SJCRH30 (cell line): Measurements from ENCODE around the gene THBD. TPM values are rescaled to one million over a fixed set of nuclear protein-coding genes. Genes with fewer than 3 reads are reported as not detected.

Experiments
- DNase-seq, 2 experiments: peaks; one replicate each; pipeline ENCODE4 v3.0.0-alpha.2; 2015 to 2020
- H3K27ac ChIP-seq: fragments of 250-450 bp; sonication (Bioruptor Pico); 2 replicates; pipeline ENCODE4 v1.5.1; 2020; ENCODE audit warnings: mild to moderate bottlenecking, moderate library complexity
- H3K27me3 ChIP-seq: fragments of 250-450 bp; sonication (Bioruptor Pico); 2 replicates; pipeline ENCODE4 v1.5.1; 2020; ENCODE audit warnings: mild to moderate bottlenecking, moderate library complexity
- H3K36me3 ChIP-seq: fragments of 250-450 bp; sonication (Bioruptor Pico); 2 replicates; pipeline ENCODE4 v1.5.1; 2020; ENCODE audit warnings: mild to moderate bottlenecking, moderate library complexity
- H3K4me1 ChIP-seq: fragments of 250-450 bp; sonication (Bioruptor Pico); 2 replicates; pipeline ENCODE4 v1.5.1; 2020; ENCODE audit warnings: mild to moderate bottlenecking, moderate library complexity
- H3K4me3 ChIP-seq: fragments of 250-450 bp; sonication (Bioruptor Pico); 2 replicates; pipeline ENCODE4 v1.5.1; 2020; ENCODE audit warnings: mild to moderate bottlenecking, moderate library complexity
- H3K9me3 ChIP-seq: fragments of 250-450 bp; sonication (Bioruptor Pico); replicated peaks from 2 replicates; pipeline ENCODE4 v1.5.1; 2020; ENCODE audit warnings: mild to moderate bottlenecking, moderate library complexity
- total RNA-seq: library from RNA; depleted of rRNA; stranded (reverse); fragments of >200 nt; shearing (Covaris generic); gene quantifications from 2 replicates; pipeline ENCODE4 v1.2.3, GENCODE V29; 2014

Gene THBD
- total RNA-seq, 1 experiment from 2014 or later = not detected

DNA sequence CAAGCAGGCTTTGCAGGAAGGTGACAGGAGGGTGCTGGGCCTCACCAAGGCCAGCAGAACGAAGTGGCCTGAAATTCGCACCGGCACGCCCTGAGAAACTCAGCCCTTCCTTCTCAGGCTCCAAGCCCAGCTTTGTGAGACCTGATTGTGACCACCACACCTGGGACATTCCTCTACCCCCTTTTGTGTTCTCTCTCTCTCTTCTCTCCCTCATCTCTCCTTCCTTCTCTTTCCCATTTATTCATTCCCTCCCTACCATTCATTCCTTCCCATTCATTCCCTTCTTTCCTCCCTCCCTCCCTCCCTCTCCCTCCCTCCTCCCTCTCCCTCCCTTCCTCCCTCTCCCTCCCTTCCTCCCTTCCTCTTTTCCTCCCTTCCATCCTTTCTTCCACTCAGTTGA lies 27.8 kb upstream of the THBD start:
- no peaks in the 10 kb centered on the region for H3K36me3 ChIP-seq
- no peak overlapping the region for H3K27ac ChIP-seq
- DNase-seq = no peak
- no peak overlapping the region for H3K4me3 ChIP-seq
- H3K4me1 ChIP-seq = peaks cover 11% of the 10 kb centered on the region
- no peaks in the 10 kb centered on the region for H3K27me3 ChIP-seq
- no peaks in the 10 kb centered on the region for H3K9me3 ChIP-seq

DNA sequence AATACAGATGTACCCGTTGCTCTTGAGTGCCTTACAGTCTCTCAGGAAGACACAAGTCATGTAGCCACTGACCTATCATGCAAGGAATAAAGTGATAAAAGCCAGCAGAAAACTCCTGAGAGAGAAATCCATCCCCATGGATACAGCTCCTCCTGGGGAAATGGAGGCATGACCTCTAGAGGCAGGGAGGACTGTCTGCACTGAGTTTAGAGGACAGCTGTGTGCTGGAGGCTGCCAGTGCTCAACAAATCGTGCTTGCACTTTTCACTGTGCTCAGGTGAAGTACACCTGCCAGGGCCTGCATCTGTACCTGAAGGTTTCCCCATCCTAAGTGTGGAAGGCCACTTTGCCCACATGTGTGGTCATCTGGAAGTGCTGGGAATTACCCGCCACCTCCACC lies 24.6 kb upstream of the THBD start:
- no peak for DNase-seq
- no peaks in the 10 kb centered on the region for H3K9me3 ChIP-seq
- no peak overlapping the region for H3K27ac ChIP-seq
- H3K36me3 ChIP-seq = no peaks in the 10 kb centered on the region
- H3K4me1 ChIP-seq = no peaks in the 10 kb centered on the region
- no peak overlapping the region for H3K4me3 ChIP-seq
- no peaks in the 10 kb centered on the region for H3K27me3 ChIP-seq

DNA sequence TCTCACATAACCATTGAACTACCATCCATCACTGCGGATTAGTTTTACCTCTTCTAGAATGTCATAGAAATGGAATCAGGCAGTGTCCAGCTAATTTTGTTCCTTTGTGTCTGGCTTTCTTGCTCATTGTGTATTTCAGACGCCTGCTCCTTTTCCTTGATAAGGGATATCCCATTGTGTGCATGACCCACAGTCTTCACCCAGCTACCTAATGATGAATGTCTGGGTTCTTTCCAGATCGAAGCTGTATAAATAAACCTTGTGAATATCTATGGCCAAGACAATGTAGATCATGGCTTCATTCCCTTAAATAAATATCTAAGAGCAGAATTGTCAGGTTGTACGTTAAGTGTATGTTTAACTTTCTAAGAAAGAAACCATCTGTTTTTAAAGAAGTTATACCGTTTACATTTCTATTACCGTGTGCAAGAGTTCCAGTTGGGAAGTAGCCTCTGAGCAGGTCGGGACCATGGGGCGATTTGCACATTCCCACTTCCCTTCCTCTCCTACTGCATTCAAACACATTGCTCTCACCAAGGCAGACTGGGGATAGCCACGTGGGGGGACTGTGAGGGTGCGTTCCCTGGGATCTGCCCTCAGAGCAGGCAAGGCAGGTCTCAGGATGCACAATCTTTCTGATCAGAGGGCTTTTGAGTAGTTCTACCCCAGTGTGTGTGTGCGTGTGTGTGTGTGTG lies 23.6 kb upstream of the THBD start:
- DNase-seq = no peak
- Histone ChIP-seq H3K4me3 (no peak overlapping the region), H3K4me1 (no peaks in the 10 kb centered on the region), H3K36me3 (no peaks in the 10 kb centered on the region), H3K9me3 (no peaks in the 10 kb centered on the region), H3K27me3 (no peaks in the 10 kb centered on the region), H3K27ac (no peak overlapping the region)

- H3K27ac ChIP-seq = no peak overlapping the region
- H3K4me1 ChIP-seq = no peaks in the 10 kb centered on the region
- H3K9me3 ChIP-seq = no peaks in the 10 kb centered on the region
- H3K4me3 ChIP-seq = no peak overlapping the region
- DNase-seq = no peak
- H3K36me3 ChIP-seq = no peaks in the 10 kb centered on the region
- no peaks in the 10 kb centered on the region for H3K27me3 ChIP-seq
These were observed 22.5 kb upstream of the THBD start for GRCh38 chr20:23071996-23072395.

GRCh38 chr20:23071398-23071797 lies 21.9 kb upstream of the THBD start:
- DNase-seq = no peak
- no peaks in the 10 kb centered on the region for H3K9me3 ChIP-seq
- H3K4me1 ChIP-seq = peaks cover 4% of the 10 kb centered on the region
- H3K27me3 ChIP-seq = no peaks in the 10 kb centered on the region
- H3K36me3 ChIP-seq = no peaks in the 10 kb centered on the region
- H3K27ac ChIP-seq = no peak overlapping the region
- H3K4me3 ChIP-seq = no peak overlapping the region

- Histone ChIP-seq H3K27me3 (no peaks in the 10 kb centered on the region), H3K9me3 (no peaks in the 10 kb centered on the region), H3K4me3 (no peak overlapping the region), H3K4me1 (peaks cover 17% of the 10 kb centered on the region), H3K36me3 (no peaks in the 10 kb centered on the region), H3K27ac (no peak overlapping the region)
- no peak for DNase-seq
These were observed 19.6 kb upstream of the THBD start for GRCh38 chr20:23069108-23069507.

GRCh38 chr20:23068283-23068682 lies 18.8 kb upstream of the THBD start:
- Histone ChIP-seq H3K27ac (no peak overlapping the region), H3K4me3 (no peak overlapping the region), H3K27me3 (no peaks in the 10 kb centered on the region), H3K4me1 (peaks cover 25% of the 10 kb centered on the region), H3K36me3 (no peaks in the 10 kb centered on the region), H3K9me3 (no peaks in the 10 kb centered on the region)
- DNase-seq = no peak

GRCh38 chr20:23066772-23067171 lies 17.3 kb upstream of the THBD start:
- Histone ChIP-seq H3K4me3 (no peak overlapping the region), H3K9me3 (no peaks in the 10 kb centered on the region), H3K36me3 (no peaks in the 10 kb centered on the region), H3K27ac (no peak overlapping the region), H3K27me3 (no peaks in the 10 kb centered on the region), H3K4me1 (peaks cover 40% of the 10 kb centered on the region)
- no peak for DNase-seq

DNA sequence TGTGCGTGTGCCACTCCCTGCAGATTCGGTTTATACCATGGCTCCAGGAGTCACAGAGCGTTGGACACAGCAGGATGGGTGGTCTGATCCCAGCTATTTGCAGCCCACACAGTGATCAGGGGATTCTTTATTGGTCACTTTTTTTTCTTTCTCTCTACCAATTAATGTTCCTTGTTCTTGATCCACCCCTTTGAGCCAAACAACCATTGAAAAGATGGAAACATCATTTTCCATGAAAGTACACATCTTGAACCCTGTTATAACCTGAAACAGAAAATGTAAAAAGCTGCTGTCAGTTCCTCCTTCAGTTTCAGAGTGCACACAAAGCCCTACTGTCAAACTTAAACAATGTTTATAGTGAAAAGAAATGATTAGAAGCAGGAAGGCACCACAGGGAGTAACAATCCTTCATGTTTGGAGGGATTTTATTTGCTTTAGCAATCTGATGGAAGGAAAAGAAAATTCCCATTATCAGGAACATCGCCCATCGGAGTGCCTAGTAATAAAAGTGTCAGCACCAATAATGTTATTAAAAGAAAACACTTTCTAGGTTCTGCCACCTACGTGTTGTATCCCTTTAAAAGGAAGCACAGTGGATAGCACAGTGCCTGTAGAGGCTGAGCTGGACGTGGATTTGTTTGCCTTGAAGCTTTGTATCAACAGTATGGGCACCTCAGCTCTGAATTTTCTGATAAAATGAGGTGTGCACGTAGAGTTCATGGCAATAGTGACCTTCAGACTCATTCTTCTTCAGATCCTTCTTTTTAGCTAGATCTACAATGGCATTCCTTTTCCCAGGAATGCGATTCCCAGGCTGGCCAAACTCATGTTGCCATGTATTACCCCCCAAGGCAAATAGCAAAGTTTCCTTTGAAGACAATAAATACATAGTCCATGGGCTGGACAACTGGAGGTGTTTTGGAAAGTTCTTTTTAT lies 16.1 kb upstream of the THBD start:
- Histone ChIP-seq H3K9me3 (no peaks in the 10 kb centered on the region), H3K4me1 (peaks cover 51% of the 10 kb centered on the region), H3K36me3 (no peaks in the 10 kb centered on the region), H3K27ac (no peak overlapping the region; the same call in 1 of the 2 replicates), H3K4me3 (no peak overlapping the region), H3K27me3 (no peaks in the 10 kb centered on the region)
- DNase-seq = peak; percentile 27 to 51

- H3K4me1 ChIP-seq = peaks cover 61% of the 10 kb centered on the region
- H3K4me3 ChIP-seq = no peak overlapping the region
- H3K9me3 ChIP-seq = no peaks in the 10 kb centered on the region
- H3K36me3 ChIP-seq = no peaks in the 10 kb centered on the region
- H3K27ac ChIP-seq = no peak overlapping the region
- H3K27me3 ChIP-seq = no peaks in the 10 kb centered on the region
- no peak for DNase-seq
These were observed 14.1 kb upstream of the THBD start for GRCh38 chr20:23063581-23063980.

DNA sequence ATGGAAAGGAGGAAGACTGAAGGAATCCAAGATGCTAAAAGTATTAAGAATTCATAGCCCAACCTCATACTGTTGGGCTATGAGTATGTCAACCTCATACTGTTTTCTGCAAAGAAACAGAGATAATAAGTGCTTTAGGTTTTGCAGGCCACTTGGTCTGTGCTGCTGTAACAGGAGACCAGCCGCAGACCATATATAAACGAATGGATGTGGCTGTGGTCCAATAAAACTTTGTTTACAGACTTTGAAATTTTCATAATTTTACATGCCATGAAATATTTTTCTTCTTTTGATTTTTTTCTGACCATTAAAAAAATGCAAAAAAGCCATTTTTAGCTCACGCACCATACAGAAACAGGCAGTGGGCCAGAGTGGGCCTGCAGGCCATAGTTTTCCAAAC lies 13.7 kb upstream of the THBD start:
- no peak for DNase-seq
- H3K9me3 ChIP-seq = no peaks in the 10 kb centered on the region
- H3K4me3 ChIP-seq = no peak overlapping the region
- H3K27me3 ChIP-seq = no peaks in the 10 kb centered on the region
- no peak overlapping the region; the same call in 1 of the 2 replicates for H3K27ac ChIP-seq
- no peaks in the 10 kb centered on the region for H3K36me3 ChIP-seq
- H3K4me1 ChIP-seq = peaks cover 61% of the 10 kb centered on the region

- Histone ChIP-seq H3K27ac (peak overlapping the region; percentile 53), H3K4me1 (peaks cover 61% of the 10 kb centered on the region), H3K4me3 (no peak overlapping the region), H3K9me3 (no peaks in the 10 kb centered on the region), H3K36me3 (no peaks in the 10 kb centered on the region), H3K27me3 (no peaks in the 10 kb centered on the region)
- peak in 1 of 2 experiments; percentile 54 for DNase-seq
These were observed 13.2 kb upstream of the THBD start for GRCh38 chr20:23062632-23063031.

GRCh38 chr20:23061734-23062561 lies 12.5 kb upstream of the THBD start:
- Histone ChIP-seq H3K36me3 (no peaks in the 10 kb centered on the region), H3K27ac (peak overlapping the region; percentile 53), H3K4me3 (no peak overlapping the region), H3K27me3 (no peaks in the 10 kb centered on the region), H3K9me3 (no peaks in the 10 kb centered on the region), H3K4me1 (peaks cover 61% of the 10 kb centered on the region)
- DNase-seq = peak; percentile 85 to 91

DNA sequence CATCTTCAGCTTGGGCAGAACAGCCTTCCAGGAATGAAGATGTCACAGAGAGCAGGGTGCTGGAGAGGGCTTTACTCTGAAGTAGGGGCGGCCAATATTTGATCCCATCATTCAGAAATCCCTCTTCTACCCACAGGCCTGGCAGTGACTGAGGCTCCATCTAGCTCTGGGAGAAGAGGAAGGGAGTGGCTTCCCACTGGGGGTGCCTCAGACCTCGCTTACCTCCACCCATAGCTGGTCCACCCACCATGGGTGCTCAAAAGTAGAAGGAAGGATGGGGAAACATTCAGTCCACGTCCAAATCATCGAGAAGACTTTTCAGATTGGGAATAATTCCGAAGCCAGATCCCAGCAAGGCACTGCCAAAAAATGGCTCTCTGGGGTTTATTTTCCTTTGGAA lies 11.8 kb upstream of the THBD start:
- no peak for DNase-seq
- no peak overlapping the region for H3K4me3 ChIP-seq
- H3K27me3 ChIP-seq = no peaks in the 10 kb centered on the region
- H3K27ac ChIP-seq = peak overlapping the region; percentile 53
- H3K4me1 ChIP-seq = peaks cover 55% of the 10 kb centered on the region
- no peaks in the 10 kb centered on the region for H3K9me3 ChIP-seq
- H3K36me3 ChIP-seq = no peaks in the 10 kb centered on the region

DNA sequence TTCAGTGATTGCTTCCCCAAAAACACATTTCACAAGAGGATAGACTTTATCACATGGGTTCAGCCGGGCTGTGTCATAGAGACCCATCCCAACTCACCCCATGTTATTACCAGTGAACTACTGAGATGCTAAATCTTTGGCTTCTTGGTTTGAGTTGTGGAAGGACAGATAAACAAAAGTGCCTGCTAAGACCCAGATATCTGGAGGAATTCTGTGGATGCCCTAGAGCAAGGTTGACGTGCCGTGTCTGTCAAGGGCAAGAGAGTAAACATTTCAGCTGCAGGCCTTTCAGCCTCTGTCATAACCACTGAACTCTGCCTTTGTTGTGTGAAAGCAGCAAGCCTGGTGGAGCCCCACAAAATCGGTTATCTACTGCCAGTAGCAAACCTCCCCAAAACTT lies 11.2 kb upstream of the THBD start:
- Histone ChIP-seq H3K4me3 (no peak overlapping the region), H3K9me3 (no peaks in the 10 kb centered on the region), H3K27me3 (no peaks in the 10 kb centered on the region), H3K36me3 (no peaks in the 10 kb centered on the region), H3K27ac (no peak overlapping the region; the same call in 1 of the 2 replicates), H3K4me1 (peaks cover 49% of the 10 kb centered on the region)
- no peak for DNase-seq
